Globus pallidus (tissue), 1 donor: Measurements from ENCODE around the gene ERN1.

Experiments used
- DNase-seq: peaks from one replicate; pipeline ENCODE4 v3.0.0-alpha.2; 2015; ENCODE audit warnings: low spot score

Gene ERN1

GRCh38 chr17:64084086-64084939, 45.6 kb downstream of the ERN1 start:
- no peak for DNase-seq

- DNase-seq, result no peak
Observed at GRCh38 chr17:64083563-64084085, 46.3 kb downstream of the ERN1 start.

- no peak for DNase-seq
Observed at GRCh38 chr17:64083093-64083492, 46.9 kb downstream of the ERN1 start.

DNA sequence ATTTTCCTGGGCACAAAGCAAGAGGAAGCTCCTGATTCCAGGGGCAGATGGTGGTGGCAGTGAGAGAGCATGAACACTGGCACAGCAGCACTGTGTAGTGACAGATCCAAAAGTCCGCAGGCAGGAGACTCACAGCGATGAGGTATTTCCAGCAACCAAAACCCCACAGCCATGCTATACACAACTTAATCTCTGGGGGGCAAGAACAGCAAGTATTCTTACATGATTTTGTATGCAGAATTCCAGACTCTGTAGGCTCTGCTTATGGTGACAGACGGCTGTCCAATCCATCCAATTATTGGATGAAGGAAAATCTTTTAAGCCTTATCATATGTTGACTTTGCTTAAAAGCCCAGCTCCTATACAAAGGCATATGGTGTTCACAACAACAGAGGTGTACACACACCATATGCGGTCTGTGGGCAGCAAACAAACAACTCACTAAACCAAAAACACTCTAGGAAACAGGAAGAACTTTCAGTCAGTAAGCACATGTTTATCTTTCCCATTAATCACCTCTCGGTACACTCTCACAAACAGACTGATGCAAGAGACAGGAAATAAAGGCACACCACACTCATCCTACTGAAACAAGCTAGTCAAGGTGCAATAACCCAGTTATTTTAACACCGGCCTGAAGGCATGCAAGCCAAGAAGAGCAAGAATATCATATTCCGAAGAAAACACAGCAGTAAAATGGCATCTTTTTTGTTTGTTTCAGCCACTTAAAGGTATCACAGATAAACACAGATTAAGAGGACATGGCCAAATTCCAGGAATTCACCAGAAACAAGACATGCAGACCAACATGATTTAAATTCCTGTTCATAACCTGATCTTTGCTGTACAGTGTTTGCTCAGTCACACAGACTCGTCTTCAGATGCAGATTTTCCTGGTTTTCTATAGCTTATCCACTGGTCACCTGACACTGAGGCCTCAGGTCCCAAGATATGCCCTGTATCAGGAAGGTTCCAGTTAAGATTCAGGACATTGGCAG, 47.8 kb downstream of the ERN1 start:
- no peak for DNase-seq

GRCh38 chr17:64080174-64080618, 49.7 kb downstream of the ERN1 start:
- no peak for DNase-seq

- DNase-seq, result no peak
Observed at GRCh38 chr17:64077379-64077778, 52.6 kb downstream of the ERN1 start.

- no peak for DNase-seq
Observed at GRCh38 chr17:64075913-64076312, 54.0 kb downstream of the ERN1 start.

GRCh38 chr17:64074704-64075426, 55.1 kb downstream of the ERN1 start:
- no peak for DNase-seq

DNA sequence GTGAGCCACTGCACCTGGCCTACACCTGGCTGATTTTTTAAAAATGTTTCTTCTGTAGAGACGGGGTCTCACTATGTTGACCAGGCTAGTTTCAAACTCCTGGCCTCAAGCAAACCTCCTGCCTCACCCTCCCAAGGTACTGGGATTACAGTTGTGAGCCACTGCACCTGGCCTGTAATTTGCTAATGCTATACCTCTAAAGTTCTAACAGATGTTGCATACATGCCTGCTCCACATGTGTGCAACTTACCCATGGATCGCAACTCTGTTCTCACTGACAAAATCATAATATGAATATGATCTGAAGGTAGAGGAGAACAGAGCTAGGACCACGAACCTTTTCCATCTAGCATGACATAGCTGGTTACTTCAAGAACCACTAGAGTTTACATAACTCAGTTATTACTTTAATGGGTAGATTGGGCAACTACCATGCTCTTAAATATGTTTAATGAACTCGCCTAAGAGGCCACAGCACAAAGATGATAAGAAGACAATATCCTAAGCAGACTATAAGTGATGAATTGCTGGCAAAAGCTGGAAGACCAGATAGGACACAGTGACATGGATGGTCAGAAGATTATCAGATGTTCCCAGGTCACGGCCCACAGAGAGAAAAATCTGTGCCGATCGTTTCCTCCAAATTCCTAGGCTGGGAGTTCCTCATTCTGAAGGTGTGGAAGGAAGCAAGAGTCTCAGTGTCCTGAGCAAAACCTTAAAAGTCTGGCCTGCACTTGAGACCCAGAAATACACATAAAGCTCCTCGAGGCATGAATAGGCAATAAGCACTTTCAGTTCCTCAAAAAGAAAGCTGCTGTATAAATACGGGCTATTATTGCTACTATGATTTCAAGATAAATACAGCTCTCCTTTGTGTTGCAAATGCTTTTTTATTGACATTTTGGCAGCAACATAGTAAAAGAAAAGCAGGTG, 55.9 kb downstream of the ERN1 start:
- peak; percentile 19 for DNase-seq

DNA sequence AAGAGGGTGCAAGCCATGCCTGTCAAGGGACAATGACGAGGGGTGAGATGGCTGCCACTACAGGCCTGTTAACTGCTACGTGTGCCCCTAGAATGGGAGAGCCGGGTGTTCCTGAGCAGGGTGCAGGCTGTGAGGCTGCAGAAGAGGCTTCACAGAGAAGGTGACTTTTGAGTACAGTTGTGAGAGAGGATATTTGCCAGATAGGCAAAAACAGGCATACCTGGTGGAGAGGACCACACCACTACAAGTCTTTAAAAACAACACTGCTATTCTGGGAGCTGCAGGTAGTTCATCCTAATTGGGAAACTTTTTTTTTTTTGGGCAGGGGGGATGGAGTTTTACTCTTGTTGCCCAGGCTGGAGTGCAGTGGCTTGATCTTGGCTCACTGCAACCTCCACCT, 58.8 kb downstream of the ERN1 start:
- DNase-seq, result no peak

- no peak for DNase-seq
Observed at GRCh38 chr17:64070213-64070612, 59.7 kb downstream of the ERN1 start.

GRCh38 chr17:64069143-64069542, 60.8 kb downstream of the ERN1 start:
- DNase-seq, result no peak

- DNase-seq, result no peak
Observed at GRCh38 chr17:64067657-64068056, 62.3 kb downstream of the ERN1 start.

DNA sequence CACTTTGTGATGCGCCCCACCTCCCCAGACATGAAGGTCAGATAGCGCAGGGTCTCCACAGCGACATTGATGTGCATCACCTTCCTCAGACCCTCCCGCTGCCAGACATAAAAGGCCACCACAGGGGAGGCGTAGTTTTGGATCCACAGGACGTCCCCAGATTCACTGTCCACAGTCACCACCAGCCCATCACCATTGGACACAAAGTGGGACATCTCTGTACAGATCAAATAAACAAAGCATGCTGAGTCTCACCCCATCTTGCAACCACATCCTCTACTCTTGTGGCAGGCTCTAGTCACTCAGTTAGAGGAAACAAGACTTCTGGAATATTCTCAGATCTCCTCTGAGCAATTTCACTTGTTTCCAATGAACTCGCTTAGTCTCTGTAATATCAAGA, 63.2 kb downstream of the ERN1 start:
- DNase-seq, result no peak

DNA sequence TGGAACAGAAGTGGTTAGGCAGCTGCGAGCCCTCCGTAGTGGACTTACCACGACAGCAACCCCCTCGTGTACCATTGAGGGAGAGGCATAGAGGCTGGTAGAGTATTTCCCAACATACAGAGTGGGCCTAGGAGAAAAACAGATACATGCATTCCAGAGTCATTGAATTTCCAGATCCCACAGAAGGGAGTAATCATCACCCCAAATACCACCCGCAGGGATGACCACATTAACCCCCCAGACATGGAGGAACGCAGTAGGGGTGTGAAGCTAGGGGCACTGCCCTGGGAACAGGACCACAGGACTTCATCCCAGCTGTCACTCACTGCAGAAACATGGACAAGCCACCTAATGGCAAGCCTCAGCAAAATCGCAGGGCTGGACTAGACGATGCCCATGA, 64.8 kb downstream of the ERN1 start:
- no peak for DNase-seq

- no peak for DNase-seq
Observed at GRCh38 chr17:64064331-64064730, 65.6 kb downstream of the ERN1 start.

GRCh38 chr17:64063766-64064224, 66.1 kb downstream of the ERN1 start:
- DNase-seq, result no peak

DNA sequence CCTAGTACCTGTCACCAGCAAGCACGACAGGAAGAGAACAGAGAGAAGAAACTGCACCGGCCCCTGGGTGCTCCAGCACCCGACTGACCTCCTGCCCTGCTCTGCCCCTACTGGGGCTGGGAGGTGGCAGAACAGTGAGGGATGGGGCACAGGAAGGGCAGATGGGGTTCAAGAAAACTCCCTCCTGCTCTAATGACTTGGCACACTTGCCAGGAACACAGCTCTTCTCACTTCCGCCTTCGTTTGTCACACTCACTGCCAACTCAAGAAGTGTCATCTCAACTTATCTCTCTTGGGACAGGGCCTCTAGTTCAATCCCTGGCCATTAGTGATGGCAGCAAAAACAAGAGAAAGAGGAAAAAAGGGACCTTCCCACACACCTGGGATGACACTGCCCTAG, 66.9 kb downstream of the ERN1 start:
- DNase-seq, result no peak

DNA sequence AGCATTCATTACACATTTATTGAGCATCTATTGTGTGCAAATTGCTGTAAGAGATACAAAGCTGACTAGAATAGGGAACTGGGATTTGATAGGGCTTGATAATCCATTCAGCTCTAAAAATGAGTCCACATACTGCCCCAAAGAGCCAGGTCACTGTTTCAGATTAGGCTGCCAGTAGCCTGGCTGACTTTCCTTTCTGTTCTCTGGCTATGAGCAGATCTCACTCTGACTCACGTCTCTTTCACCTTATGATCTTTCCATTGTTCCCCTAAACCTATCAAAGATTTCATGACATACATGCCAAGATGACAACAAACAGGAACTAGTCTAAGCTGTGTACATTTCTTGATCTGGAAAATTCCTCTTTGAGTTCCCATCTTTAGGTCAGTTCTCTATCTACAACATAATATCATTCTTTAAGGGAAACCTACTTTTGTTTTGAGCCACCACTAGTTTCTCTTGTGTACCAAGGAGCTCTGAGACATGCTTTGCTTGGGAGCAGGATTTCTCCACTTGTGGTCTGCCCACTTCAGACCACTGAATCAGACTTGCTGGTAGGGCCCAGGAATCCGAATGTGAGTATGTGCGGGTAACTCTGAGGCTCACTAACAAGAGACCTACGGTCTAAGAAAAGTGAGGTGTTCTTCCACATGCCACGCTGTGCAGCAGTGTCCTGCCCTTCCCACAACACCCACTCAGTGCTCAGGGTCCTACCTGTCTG, 68.6 kb downstream of the ERN1 start:
- no peak for DNase-seq

GRCh38 chr17:64060331-64060730, 69.6 kb downstream of the ERN1 start:
- no peak for DNase-seq
